ENCODE results near the gene RBP4.
"Not testable (repeated sequence)": the region's sequence is repeated elsewhere in the genome, so short reads cannot be mapped to it uniquely, and the experiment has no call there.

RBP4 gene

DNA sequence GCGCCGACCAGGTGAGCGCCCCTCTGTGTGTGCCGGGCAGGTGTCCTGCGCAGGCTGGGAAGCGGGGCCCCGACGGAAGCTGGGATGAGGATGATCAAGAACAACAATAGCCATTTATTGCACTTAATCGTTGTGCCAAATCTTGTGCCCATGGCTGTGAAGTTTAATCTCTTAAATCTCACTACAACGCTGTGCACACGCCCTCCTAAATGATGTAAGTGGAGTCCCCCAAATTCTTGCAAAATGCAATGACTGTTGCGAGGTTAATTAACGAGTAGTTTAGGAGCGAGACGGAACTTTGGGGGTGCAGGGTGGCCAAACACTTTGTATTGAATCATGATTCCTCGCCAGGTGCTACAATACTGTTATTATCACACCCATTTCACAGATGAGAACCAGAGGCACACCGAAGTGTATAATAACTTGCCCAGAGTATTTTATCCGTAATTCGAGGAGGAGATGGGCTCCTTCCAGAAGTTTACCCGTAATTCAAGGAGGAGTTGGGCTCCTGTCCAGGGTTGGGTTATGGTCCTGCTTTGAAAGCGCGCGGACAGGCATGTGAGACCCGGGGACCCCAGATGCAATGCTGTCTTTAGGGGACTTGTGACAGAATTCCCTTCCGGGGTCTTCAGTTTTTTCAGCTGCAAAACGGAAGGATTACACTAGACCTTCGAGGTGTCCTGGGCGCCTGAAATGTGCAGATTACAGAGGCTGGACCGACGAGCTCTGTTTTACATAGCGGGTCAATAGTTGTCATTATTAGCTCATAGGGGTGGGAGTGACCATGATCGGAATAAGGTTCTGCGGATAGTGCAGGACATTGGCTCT lies 33.5 kb downstream of the RBP4 start:
- DNase-seq (ENCODE audit: low read depth in 2 of 2, low spot score in 1 of 2), result no peak

DNA sequence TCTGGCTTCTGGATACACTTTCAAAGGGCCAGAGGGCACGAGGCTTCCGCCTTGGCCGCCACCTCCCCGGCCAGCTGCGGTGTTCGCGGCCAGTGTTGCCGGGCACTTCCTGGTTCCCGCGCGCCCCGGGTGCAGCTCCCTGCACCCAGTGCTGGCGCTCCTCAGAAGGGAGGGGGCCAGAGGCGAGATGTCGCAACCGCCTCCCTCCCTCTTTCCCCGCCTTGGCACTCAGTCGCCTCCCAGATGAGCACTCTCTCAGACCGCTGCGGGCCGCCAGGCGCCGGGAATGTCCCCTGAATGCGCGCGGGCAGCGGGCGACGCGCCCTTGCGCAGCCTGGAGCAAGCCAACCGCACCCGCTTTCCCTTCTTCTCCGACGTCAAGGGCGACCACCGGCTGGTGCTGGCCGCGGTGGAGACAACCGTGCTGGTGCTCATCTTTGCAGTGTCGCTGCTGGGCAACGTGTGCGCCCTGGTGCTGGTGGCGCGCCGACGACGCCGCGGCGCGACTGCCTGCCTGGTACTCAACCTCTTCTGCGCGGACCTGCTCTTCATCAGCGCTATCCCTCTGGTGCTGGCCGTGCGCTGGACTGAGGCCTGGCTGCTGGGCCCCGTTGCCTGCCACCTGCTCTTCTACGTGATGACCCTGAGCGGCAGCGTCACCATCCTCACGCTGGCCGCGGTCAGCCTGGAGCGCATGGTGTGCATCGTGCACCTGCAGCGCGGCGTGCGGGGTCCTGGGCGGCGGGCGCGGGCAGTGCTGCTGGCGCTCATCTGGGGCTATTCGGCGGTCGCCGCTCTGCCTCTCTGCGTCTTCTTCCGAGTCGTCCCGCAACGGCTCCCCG lies 34.4 kb downstream of the RBP4 start, which contains the start of gene FFAR4:
TSS of gene FFAR4 (plus strand) at position 231 of the 842 bp plus-strand sequence. CDS start at position 287, 56 bp downstream.
- DNase-seq (ENCODE audit: low read depth in 2 of 2, low spot score in 1 of 2), result no peak

GRCh38 chr10:93565446-93565845 lies 35.6 kb downstream of the RBP4 start:
- no peak for DNase-seq (ENCODE audit: low read depth in 2 of 2, low spot score in 1 of 2)

DNA sequence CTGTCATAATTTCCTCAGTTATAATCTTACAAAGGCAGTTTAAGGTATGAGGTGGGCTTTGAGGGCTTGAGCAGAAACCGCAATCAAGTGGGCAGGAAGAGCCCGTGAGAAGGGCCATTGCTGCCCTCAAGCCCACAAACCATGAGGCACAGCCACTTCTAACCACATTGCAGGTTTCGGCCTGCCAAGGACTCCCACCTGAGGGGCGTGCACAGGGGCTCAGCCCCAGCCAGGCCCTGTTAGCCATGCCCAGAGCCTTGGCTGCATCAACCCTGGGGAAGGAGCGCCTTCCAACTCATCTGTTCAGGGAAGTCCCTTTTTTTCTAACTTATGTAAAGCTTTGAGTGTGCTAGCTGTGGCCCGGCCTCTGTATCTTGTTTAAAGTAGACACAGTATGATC lies 40.5 kb downstream of the RBP4 start:
- DNase-seq (ENCODE audit: low read depth in 2 of 2, low spot score in 1 of 2), result no peak

DNA sequence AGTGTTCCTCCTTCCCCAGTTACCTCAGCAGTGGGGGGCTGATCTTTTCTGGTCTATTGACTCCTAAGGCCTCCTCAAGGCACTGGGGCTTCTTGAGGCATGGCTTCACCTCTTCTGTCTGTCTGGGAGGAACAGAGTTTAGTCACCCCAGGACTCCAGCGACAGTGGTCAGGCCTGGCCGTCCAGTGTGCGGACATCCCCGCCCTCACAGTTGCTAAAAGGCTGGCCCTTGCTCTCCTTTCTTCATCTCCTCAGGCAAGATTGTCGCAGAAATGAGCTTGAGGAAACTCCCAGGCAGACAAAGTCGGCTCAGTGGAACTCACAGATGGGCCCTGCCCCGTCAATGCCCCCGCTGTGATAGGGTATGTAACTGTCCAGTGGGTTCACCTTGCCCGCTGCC lies 41.5 kb downstream of the RBP4 start:
- no peak for DNase-seq (ENCODE audit: low read depth in 2 of 2, low spot score in 1 of 2)

DNA sequence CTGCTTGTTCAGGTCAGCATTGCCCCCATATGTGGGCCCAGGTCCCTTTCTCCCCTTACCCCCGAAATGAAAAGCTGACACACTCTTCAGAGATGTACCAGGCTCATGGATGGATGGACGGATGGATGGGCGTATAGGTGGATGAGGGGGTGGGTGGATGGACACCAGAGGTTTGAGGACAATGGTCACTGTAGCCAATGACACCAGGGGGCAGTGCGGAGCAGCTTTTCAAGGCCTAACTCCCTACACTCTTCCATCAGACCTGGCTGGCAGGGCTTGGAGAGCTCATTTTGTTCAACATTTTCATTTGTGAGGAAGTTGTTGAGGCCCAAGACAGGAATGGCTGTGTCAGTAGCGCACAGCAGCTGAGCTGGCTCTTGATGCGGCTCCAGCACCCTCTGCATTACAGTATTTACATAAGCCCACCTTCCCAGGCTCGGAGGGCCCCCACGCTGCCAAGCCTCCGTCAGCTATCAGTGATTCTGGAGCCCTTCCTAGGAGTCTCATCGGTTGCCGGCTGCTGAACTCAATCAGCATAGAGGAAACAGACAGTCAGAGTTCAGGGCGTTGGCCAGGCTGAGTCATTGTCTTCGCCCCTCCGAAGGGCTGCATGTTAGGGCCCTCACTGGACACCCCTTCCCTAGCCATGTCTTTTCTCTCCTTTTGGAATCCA lies 46.1 kb downstream of the RBP4 start:
- DNase-seq (ENCODE audit: low read depth in 2 of 2, low spot score in 1 of 2), result peak in 1 of 2 donors; percentile 2

DNA sequence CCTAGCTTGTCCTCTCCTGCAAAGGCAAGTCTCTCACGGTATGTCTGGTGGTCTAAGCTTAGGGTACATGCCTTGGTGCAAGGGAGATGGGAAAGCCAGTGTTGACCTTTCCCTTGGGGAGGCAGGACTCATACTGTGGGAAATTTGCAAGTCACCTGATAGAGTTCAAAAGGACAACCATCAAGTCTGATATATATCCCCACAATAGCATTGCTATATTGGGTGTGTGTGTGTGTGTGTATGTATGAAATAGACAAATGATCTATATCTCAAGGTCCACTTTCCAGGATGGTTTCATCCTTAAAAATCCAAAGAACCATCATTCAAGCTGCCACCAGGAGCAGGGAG lies 46.7 kb downstream of the RBP4 start:
- no peak for DNase-seq (ENCODE audit: low read depth in 2 of 2, low spot score in 1 of 2)

- DNase-seq (ENCODE audit: low read depth in 2 of 2, low spot score in 1 of 2), result no peak
These were observed 47.3 kb downstream of the RBP4 start for GRCh38 chr10:93553482-93554315.

DNA sequence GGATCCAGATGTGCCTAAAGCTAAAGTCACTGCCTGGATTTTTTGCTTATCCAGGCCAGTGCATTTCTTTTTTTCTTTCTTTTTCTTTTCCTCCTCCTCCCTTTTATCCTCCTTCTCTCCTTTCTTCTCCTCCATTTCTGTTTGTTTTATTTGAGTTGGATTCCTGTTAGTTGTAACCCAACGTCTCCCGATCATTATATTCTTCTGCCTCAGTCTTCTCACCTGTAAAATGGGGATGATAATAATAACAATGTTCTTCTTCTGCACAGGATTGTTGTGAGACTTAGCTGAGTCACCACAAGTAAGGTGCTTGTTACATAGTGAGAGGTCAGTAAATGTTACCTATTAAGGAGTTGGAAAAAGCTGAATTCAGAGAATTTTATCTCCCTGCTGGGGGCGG lies 48.3 kb downstream of the RBP4 start:
- no peak for DNase-seq (ENCODE audit: low read depth in 2 of 2, low spot score in 1 of 2)

GRCh38 chr10:93550606-93551005 lies 50.4 kb downstream of the RBP4 start:
- no peak for DNase-seq (ENCODE audit: low read depth in 2 of 2, low spot score in 1 of 2)

GRCh38 chr10:93548376-93549071 lies 52.5 kb downstream of the RBP4 start:
- no peak for DNase-seq (ENCODE audit: low read depth in 2 of 2, low spot score in 1 of 2)

DNA sequence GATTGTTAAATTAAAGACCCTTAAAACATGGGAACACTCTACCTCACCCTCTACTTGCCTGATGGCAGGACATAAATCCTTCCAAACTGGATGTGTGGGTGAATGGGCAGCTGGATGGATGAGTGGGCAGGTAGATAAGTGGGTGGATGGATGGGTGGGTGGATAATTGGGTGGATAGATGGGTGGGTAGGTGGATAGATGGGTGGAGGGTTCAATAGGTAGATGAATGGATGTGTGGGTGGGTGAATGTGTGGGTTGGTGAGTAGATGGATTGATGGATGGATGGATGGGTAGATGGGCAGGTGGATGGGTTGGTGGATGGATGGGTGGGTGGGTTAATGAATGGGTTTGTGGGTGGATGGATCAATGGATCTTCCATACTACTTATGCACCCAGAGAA lies 53.5 kb downstream of the RBP4 start:
- DNase-seq (ENCODE audit: low read depth in 2 of 2, low spot score in 1 of 2), result no peak

DNA sequence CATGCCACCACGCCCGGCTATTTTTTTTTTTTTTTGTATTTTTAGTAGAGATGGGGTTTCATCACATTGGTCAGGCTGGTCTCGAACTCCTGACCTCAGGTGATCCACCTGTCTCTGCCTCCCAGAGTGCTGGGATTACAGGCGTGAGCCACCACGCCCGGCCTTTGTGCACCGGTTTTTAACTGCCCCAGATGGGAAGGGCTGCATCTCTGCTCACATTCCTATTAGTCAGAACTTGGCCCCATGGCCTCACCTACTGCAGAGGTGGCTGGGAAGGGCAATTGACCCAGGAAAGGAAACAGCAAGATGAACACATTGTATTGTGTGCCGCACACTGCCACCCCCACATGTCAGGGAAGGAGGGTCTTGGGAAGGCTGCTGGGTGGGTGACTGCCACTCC lies 54.0 kb downstream of the RBP4 start:
- DNase-seq (ENCODE audit: low read depth in 2 of 2, low spot score in 1 of 2), result not testable (repeated sequence)

GRCh38 chr10:93542358-93542791 lies 58.7 kb downstream of the RBP4 start:
- no peak for DNase-seq (ENCODE audit: low read depth in 2 of 2, low spot score in 1 of 2)

Measured in stimulated activated CD8-positive, alpha-beta memory T cell treated with anti-CD3 and anti-CD28 coated beads, Interleukin-4, amount 100 ng/mL, for 1 hour (primary cell).